Measurements from ENCODE around the gene DNM2.

DNM2 gene

DNA sequence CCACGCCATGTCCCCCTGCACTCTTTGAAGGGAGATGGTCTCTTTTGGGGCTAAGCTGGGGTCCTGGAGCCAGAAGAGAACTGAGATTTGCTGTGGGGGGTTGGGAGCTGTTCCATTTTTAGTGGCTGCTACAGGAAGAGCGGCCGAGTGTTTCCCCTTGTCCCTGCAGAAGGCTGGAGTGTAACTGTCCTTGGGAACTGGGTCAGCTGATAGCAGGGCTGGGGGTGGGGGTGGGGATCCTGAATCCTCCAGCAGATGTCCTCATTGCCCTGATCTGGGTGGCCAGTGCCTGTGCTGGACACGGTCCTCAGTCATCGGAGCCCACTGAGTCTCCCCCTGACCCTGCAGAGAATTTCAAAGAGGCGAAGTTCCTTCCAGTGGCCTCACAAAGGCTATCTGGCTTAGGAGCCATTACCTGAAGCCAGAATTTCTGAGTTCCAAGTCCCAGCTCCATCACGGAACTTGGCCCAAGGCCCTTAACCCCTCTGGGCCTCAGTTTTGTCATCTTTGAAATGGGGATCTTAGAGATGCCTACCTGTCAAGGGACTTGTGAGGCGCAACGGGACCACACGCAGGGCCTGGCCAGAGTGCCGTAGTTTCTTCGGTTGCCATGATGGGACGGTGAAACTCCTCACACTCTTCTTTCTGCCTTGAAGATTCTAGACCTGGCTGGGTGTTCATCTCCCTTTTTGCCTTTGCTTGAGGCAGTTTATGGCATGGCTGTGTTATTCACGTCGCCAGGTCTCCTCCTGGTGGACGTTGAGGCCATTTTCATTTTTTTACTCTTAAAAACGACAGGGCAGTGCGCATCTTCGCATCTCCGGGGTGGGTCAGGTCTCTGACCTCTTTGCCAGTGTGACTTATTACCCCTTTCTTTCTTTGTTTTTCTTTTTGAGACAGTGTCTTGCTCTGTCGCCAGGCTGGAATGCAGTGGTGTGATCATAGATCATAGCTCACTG lies 51.9 kb downstream of the DNM2 start:
- TF ChIP-seq, protein P1, sequence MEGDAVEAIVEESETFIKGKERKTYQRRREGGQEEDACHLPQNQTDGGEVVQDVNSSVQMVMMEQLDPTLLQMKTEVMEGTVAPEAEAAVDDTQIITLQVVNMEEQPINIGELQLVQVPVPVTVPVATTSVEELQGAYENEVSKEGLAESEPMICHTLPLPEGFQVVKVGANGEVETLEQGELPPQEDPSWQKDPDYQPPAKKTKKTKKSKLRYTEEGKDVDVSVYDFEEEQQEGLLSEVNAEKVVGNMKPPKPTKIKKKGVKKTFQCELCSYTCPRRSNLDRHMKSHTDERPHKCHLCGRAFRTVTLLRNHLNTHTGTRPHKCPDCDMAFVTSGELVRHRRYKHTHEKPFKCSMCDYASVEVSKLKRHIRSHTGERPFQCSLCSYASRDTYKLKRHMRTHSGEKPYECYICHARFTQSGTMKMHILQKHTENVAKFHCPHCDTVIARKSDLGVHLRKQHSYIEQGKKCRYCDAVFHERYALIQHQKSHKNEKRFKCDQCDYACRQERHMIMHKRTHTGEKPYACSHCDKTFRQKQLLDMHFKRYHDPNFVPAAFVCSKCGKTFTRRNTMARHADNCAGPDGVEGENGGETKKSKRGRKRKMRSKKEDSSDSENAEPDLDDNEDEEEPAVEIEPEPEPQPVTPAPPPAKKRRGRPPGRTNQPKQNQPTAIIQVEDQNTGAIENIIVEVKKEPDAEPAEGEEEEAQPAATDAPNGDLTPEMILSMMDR (IDR thresholded peaks at IDR 0.05; ENCODE audit: low read depth, low read length, poor library complexity, severe bottlenecking) = no peak
- Histone ChIP-seq H4K20me1 (ENCODE audit: control insufficient read depth, insufficient read depth, low read depth, low read length) (no peaks in the 10 kb centered on the region), H3F3A (ENCODE audit: control insufficient read depth, insufficient read depth) (no peaks in the 10 kb centered on the region), H3K27ac (ENCODE audit: low read depth, low read length) (no peak overlapping the region), H3K27me3 (ENCODE audit: control insufficient read depth, low read length) (no peaks in the 10 kb centered on the region), H3K4me3 (ENCODE audit: low read length) (no peak overlapping the region), H3K79me2 (ENCODE audit: control insufficient read depth, low read length) (peaks cover 21% of the 10 kb centered on the region), H3K4me2 (ENCODE audit: low read length) (no peak overlapping the region), H3K4me1 (ENCODE audit: control insufficient read depth, low read length) (peaks cover 12% of the 10 kb centered on the region), H3K9me2 (replicated peaks; ENCODE audit: control insufficient read depth, low read length) (no peaks in the 10 kb centered on the region), H3K36me3 (ENCODE audit: control insufficient read depth, low read length) (peaks cover 22% of the 10 kb centered on the region), H3K9me3 (ENCODE audit: control insufficient read depth, insufficient read depth, low read length) (no peaks in the 10 kb centered on the region)

DNA sequence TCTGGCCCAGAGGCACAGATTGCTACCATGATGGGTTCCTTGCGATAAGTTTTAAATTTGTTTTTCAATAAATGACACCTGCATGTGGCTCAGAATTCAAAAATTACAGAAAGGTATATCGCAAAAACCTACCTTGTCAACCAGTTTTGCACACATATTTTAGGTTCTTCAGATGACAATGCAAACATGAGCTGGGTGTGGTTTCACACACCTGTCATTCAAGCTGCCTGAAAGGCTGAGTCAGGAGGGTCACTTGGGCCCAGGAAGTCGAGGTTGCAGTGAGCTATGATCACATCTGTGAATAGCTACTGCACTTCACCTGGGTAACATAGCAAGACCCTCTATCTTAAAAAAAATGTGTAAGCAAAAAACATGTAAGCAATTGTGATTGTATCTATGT lies 56.1 kb downstream of the DNM2 start:
- peaks cover 12% of the 10 kb centered on the region for H4K20me1 ChIP-seq (ENCODE audit: control insufficient read depth, insufficient read depth, low read depth, low read length)
- peaks cover 54% of the 10 kb centered on the region for H3K36me3 ChIP-seq (ENCODE audit: control insufficient read depth, low read length)

DNA sequence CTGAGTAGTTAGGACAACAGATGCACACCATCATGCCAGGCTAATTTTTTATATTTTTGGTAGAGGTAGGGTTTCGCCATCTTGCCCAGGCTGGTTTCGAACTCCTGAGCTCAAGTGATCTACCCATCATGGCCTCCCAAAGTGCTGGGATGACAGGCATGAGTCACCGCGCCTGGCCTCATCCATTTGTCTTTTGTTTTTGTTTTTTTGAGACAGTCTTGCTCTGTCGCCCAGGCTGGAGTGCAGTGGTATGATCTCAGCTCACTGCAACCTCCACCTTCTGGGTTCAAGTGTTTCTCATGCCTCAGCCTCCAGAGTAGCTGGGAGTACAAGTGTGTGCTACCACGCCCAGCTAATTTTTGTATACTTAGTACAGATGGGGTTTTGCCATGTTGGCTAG lies 57.0 kb downstream of the DNM2 start:
- Histone ChIP-seq H3K4me1 (ENCODE audit: control insufficient read depth, low read length) (peaks cover 23% of the 10 kb centered on the region), H3K36me3 (ENCODE audit: control insufficient read depth, low read length) (peaks cover 59% of the 10 kb centered on the region), H3K4me3 (ENCODE audit: low read length) (no peak overlapping the region), H3K4me2 (ENCODE audit: low read length) (no peak overlapping the region), H3K79me2 (ENCODE audit: control insufficient read depth, low read length) (no peaks in the 10 kb centered on the region), H3K27me3 (ENCODE audit: control insufficient read depth, low read length) (no peaks in the 10 kb centered on the region), H3K9me2 (replicated peaks; ENCODE audit: control insufficient read depth, low read length) (no peaks in the 10 kb centered on the region), H3F3A (ENCODE audit: control insufficient read depth, insufficient read depth) (0 out of 2 replicates have a peak, but pooled peaks cover 11% of the 10 kb centered on the region), H3K27ac (ENCODE audit: low read depth, low read length) (no peak overlapping the region), H3K9me3 (ENCODE audit: control insufficient read depth, insufficient read depth, low read length) (no peaks in the 10 kb centered on the region), H4K20me1 (ENCODE audit: control insufficient read depth, insufficient read depth, low read depth, low read length) (peaks cover 12% of the 10 kb centered on the region)
- TF ChIP-seq EZH2phosphoT487 (IDR thresholded peaks at IDR 0.05; ENCODE audit: borderline replicate concordance, low read length) = no peak
- TF ChIP-seq, protein P1 (IDR thresholded peaks at IDR 0.05; ENCODE audit: low read depth, low read length, poor library complexity, severe bottlenecking) = no peak

More for the DNA sequence above, 56.1 kb downstream of the DNM2 start:
- TF ChIP-seq, protein P1 (IDR thresholded peaks at IDR 0.05; ENCODE audit: low read depth, low read length, poor library complexity, severe bottlenecking) = no peak
- Histone ChIP-seq H3K27ac (ENCODE audit: low read depth, low read length) (no peak overlapping the region), H3K79me2 (ENCODE audit: control insufficient read depth, low read length) (no peaks in the 10 kb centered on the region; the same call in 1 of the 2 replicates), H3F3A (ENCODE audit: control insufficient read depth, insufficient read depth) (0 out of 2 replicates have a peak, but pooled peaks cover 11% of the 10 kb centered on the region), H3K27me3 (ENCODE audit: control insufficient read depth, low read length) (no peaks in the 10 kb centered on the region), H3K4me3 (ENCODE audit: low read length) (no peak overlapping the region), H3K9me2 (replicated peaks; ENCODE audit: control insufficient read depth, low read length) (no peaks in the 10 kb centered on the region), H3K9me3 (ENCODE audit: control insufficient read depth, insufficient read depth, low read length) (no peaks in the 10 kb centered on the region), H3K4me2 (ENCODE audit: low read length) (no peak overlapping the region), H3K4me1 (ENCODE audit: control insufficient read depth, low read length) (peaks cover 29% of the 10 kb centered on the region)
